HK-2 (cell line): Measurements from ENCODE around the gene TMC1.
"Not testable (repeated sequence)": the region's sequence is repeated elsewhere in the genome, so short reads cannot be mapped to it uniquely, and the experiment has no call there.

ENCODE experiments used
- DNase-seq: peaks from one replicate; pipeline ENCODE4 v3.0.0-alpha.2; 2018; ENCODE audit not compliant: unreplicated experiment

TMC1 gene

GRCh38 chr9:72526901-72527800 is 5.7 kb downstream of the TMC1 start:
- DNase-seq: peak; percentile 52

GRCh38 chr9:72527801-72528195 is 6.4 kb downstream of the TMC1 start:
- DNase-seq: no peak

GRCh38 chr9:72529531-72529930 is 8.1 kb downstream of the TMC1 start:
- DNase-seq: no peak

GRCh38 chr9:72533322-72533721 is 11.9 kb downstream of the TMC1 start:
- no peak for DNase-seq

- DNase-seq: no peak
These were observed 13.5 kb downstream of the TMC1 start for GRCh38 chr9:72534931-72535330.

GRCh38 chr9:72537011-72537545 is 15.7 kb downstream of the TMC1 start:
- no peak for DNase-seq

GRCh38 chr9:72537671-72538070 is 16.3 kb downstream of the TMC1 start:
- DNase-seq: no peak

GRCh38 chr9:72538921-72539702 is 17.7 kb downstream of the TMC1 start:
- no peak for DNase-seq

- no peak for DNase-seq
These were observed 18.5 kb downstream of the TMC1 start for GRCh38 chr9:72539824-72540347.

GRCh38 chr9:72540348-72540873 is 19.0 kb downstream of the TMC1 start:
- no peak for DNase-seq

GRCh38 chr9:72542537-72542833 is 21.1 kb downstream of the TMC1 start:
- DNase-seq: not testable (repeated sequence)

- no peak for DNase-seq
These were observed 21.5 kb downstream of the TMC1 start for GRCh38 chr9:72542917-72543316.

- no peak for DNase-seq
These were observed 29.9 kb downstream of the TMC1 start for GRCh38 chr9:72551306-72551705.

- no peak for DNase-seq
These were observed 30.9 kb downstream of the TMC1 start for GRCh38 chr9:72552356-72552755.

GRCh38 chr9:72554221-72554641 is 32.8 kb downstream of the TMC1 start:
- no peak for DNase-seq

GRCh38 chr9:72557549-72557948 is 36.1 kb downstream of the TMC1 start:
- DNase-seq: peak; percentile 38

- DNase-seq: no peak
These were observed 38.7 kb downstream of the TMC1 start for GRCh38 chr9:72560086-72560485.

- DNase-seq: no peak
These were observed 42.4 kb downstream of the TMC1 start for GRCh38 chr9:72563806-72564205.

GRCh38 chr9:72564479-72565281 is 43.3 kb downstream of the TMC1 start:
- DNase-seq: no peak

- DNase-seq: no peak
These were observed 44.1 kb downstream of the TMC1 start for GRCh38 chr9:72565535-72565934.

GRCh38 chr9:72574156-72574810 is 52.9 kb downstream of the TMC1 start:
- DNase-seq: no peak
